Gastrocnemius medialis (tissue), 4 donors: ENCODE data around the gene NUP214.

Experiments
- POLR2A ChIP-seq, 2 donors: fragments of 450-650 bp; IDR thresholded peaks; one replicate each; pipeline ENCODE4 v1.6.1; 2017; ENCODE audit warnings: antibody characterized with exemption in 2 of 2, mild to moderate bottlenecking in 2 of 2, moderate library complexity in 2 of 2
- TF ChIP-seq, protein P1 (sequence below), 5 experiments: fragments of 450-650 bp in 3 of 5; fragments of 200-600 bp in 2 of 5; sonication (generic) in 2 of 5; IDR thresholded peaks in 4 of 5; conservative IDR thresholded peaks in 1 of 5; 1 replicate in 4 of 5; 2 replicates in 1 of 5; pipeline ENCODE4 v1.5.1; 2016 to 2019; ENCODE audit warnings: antibody characterized with exemption in 5 of 5, mild to moderate bottlenecking in 3 of 5, moderate library complexity in 3 of 5

DNA sequence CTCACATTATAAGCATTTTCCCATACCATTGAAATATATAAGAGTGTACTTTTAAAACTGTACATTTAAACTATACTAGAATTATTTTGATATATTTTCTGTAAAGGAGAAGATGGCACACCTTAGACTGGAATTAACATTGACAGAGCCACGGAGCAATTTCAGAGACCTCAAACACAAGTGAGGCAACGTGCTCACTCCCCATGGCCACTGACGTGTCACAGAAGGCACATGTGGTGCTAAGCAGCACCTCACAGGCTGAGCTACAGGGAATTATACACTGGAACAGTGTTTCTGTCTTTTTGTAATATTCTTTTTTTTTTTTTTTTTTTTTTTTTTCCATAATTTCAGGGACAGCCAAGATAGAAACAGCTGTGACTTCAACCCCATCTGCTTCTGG, 66.5 kb downstream of the NUP214 start:
- TF ChIP-seq, protein P1, sequence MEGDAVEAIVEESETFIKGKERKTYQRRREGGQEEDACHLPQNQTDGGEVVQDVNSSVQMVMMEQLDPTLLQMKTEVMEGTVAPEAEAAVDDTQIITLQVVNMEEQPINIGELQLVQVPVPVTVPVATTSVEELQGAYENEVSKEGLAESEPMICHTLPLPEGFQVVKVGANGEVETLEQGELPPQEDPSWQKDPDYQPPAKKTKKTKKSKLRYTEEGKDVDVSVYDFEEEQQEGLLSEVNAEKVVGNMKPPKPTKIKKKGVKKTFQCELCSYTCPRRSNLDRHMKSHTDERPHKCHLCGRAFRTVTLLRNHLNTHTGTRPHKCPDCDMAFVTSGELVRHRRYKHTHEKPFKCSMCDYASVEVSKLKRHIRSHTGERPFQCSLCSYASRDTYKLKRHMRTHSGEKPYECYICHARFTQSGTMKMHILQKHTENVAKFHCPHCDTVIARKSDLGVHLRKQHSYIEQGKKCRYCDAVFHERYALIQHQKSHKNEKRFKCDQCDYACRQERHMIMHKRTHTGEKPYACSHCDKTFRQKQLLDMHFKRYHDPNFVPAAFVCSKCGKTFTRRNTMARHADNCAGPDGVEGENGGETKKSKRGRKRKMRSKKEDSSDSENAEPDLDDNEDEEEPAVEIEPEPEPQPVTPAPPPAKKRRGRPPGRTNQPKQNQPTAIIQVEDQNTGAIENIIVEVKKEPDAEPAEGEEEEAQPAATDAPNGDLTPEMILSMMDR (IDR thresholded peaks at IDR 0.05 in 4 of 5, conservative IDR thresholded peaks at IDR 0.05 in 1 of 5): no peak
- no peak for TF ChIP-seq POLR2A (IDR thresholded peaks at IDR 0.05)
